HG03025 (cell line): ENCODE results near the gene SLC49A4.

Source experiments
- ATAC-seq: cut with Tn5 transposase; IDR thresholded peaks from one replicate; pipeline ENCODE4 v1.9.1; 2021; ENCODE audit warnings: mild to moderate bottlenecking, moderate library complexity; ENCODE audit not compliant: unreplicated experiment, low FRiP score

Gene SLC49A4

DNA sequence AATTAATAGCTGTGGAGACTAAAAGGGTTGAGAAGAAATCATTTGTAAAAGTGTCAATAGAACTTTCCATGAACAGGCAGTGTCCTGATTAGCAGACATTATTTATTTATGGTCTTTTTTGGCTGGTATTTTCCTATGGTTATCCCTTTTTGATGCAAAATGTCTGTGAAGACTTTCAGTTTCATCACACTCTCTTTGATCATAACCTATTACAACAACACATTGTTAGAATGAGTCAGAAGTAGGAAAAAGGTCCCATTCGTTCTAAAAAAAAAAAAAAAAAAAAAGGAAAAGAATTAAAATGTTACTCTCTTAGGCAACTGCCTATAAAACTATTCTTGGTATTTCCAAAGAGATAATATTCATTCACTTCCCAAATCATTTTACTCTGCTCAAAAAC, 62.1 kb downstream of the SLC49A4 start:
- ATAC-seq = no peak

DNA sequence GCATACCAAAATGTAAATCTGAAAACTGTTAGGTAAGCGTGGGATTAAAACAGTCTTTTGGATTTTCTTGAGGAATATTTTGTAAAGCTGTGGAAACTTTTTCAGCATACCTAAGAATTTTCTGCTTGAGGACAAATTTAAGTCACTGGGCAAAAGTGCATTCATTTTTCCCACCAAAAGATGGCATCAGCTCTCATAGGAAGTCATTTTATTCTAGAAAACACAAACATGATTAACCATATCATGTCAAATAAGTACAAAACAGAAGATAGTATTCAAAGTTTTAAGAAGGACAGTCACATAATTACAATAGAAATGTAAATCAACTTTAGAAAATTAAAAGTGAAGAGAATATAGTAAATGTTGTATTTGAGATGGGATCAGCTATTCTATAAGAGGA, 63.5 kb downstream of the SLC49A4 start:
- ATAC-seq = no peak

DNA sequence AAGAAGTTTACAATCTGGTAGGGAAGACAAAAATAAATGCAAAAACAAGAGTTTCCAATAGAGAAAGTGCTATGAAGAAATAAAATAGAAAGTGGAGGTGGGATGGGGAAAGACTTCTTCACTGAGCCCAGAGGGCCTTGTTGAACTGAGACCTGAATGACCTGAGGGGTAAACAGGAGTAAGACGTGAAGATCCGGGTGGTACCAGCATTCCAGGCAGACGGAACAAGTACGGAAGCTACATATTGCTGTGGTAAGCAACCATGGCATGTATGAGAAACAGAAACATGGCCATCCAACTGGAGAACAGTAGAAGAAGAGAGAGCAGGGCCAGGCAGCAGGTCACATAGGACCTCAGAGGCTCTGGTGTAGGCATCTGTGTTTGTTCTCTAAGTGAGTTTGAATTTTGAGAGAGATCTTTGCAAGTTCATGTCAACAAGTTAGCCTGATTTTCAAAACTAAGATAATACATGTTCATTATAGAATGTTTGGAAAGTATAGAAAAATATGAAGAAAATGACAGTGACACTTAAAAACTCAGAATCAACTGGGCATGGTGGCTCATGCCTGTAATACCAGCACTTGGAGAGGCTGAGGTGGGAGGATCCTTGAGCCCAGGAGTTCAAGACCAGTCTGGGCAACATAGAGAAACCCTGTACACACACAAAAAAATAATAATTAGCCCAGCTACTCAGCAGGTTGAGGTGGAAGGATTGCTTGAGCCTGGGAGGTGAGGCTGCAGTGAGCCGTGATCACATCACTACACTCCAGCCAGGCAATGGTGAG, 64.3 kb downstream of the SLC49A4 start:
- no peak for ATAC-seq

DNA sequence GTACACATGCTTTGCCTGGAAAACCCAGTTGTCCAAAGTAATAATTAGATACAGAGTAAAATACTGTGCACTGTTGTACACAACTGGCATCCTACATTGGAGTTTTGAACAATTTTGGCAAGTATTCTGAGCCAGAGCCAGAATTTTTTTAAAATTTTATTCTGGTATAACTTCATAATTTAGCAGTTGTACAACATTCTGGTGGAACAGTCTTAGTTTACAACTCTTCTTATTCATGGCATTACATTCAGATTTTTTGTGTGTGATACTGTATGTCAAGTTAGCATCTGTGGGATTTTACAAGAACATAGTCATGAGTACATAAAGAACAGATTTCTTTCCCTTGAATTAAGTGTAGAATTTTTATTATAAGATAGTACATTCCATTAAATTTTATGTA, 67.5 kb downstream of the SLC49A4 start:
- ATAC-seq = no peak

DNA sequence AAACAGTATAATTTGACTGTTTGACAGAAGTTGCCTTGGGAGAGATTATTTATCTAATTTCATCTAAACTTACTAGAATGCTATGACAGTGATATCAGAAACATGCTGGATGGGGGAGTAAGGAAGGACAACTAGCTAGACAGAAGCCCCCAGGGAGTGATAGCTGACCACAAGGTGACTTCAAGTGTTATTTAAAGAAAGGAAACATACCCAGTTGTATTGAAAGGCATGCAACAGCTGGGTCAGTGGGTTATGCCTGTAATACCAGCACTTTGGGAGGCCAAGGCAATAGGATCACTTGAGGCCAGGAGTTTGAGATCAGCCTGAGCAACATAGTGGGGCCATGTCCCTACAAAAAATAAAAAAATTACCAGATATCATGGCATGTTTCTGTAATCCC, 69.6 kb downstream of the SLC49A4 start:
- ATAC-seq = no peak

DNA sequence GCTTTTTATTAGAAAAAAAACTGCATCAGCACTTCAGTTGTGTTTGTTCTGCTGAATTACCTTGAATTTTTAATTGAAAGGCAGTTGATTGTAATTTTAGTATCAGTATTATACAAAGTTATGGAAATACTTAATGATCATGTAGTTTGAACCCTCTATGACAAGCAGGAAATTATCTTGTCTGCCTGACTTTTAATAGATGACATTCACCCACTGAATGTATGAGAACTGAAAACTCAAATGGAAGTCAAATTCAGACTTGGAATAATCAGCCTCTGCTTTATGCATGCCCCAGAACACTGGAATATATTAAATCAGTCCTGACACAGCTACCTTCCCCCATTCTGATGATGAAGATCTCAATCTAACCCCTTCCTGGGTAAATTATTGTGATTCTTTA, 73.5 kb downstream of the SLC49A4 start:
- no peak for ATAC-seq

DNA sequence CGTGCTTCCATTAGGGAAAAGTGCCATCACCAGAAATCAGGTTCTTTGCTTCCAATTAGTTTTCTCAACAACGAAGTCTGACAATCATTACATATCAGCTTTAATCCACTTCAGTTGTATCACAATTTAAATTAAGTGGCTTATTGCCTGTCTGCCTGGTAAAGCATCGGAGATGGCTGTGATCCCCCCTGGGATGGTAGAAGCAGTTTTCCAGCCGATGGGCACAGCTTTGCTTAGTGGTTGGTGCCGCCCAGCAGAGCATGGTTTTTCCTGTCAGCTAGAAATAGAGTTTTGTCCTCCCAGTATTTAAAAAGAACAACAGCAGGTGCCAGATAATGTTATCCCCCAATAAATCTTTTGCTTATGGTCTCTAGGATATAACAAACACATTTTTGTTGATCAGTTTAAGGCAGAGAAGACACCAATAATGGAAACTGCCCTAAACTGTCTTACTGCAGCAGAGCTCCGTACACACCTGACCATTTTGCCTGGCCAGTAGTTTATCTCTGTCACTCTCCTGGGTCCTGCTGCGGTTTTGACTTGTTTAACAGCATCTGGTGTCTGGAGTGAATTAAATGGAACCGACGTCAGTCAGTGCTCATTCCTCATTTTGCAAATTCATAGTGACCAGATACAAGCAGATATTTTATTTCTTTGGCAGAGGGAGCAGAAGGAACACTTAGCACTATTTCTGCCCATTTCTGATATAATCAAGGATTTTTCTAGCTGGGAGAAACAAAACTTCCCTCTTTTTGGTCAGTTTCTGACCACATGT, 79.1 kb downstream of the SLC49A4 start:
- no peak for ATAC-seq

DNA sequence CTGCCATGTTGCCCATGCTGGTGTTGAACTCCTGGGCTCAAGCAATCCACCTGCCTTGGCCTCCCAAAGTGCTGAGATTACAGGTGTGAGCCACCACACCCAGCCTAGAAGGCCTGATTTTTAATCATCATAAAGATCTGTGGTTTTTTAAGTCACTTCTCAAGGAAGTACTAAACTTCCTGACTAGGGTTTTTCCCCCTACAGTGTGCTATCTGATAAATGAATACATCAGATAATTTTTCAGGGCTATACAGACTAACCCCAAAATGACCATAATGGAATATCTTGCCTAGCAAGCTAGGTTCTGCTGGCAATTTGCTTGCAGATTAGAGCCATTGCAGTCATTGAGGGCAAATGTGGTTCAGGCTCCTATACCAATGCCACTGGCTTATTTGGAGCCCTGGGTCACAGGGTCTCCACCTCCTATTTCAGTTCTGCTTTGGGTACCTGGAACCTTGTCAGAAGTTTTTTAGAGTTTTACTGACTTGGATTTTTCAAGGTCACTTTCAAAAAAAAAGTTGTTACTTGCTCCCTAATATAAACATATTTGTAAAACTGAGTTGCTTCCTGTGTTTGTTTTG, 80.8 kb downstream of the SLC49A4 start:
- ATAC-seq = no peak

DNA sequence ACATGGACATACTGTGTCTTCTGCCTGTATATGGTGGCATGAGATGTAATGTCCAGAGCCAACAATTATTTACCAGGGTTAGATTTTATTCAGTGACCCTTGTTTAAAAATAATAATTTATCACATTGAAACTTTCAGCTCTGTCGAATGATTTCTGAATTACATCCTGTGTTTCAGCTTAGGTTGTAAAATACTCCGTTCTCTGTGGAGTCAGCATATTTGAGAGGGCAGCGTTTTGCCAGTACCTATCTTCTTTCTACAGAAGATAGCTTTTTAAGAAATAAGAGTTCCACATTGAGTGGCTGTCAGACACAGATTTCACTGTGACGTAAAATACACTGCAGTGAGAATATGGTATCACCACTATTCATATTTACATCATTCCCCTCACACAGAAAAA, 85.3 kb downstream of the SLC49A4 start:
- ATAC-seq = no peak

DNA sequence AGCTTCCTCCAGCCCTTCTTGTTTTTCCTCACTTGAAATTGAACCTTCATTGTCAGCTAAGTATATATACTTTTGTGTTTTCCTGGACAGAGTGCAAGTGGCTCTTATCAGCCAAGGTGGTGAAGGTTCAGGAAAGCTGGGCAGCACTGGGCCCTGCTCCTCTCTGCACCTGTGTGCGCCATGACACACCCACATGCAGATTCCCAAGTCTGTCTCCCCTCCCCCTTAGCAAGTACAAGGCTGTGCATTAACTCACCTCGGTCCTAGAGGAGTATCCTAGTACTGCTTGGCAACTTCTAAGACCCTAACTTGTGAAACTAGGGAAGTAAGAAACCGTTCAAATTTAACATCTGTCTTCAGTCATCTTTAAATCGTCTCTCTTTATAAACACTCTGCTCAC, 85.8 kb downstream of the SLC49A4 start:
- no peak for ATAC-seq

DNA sequence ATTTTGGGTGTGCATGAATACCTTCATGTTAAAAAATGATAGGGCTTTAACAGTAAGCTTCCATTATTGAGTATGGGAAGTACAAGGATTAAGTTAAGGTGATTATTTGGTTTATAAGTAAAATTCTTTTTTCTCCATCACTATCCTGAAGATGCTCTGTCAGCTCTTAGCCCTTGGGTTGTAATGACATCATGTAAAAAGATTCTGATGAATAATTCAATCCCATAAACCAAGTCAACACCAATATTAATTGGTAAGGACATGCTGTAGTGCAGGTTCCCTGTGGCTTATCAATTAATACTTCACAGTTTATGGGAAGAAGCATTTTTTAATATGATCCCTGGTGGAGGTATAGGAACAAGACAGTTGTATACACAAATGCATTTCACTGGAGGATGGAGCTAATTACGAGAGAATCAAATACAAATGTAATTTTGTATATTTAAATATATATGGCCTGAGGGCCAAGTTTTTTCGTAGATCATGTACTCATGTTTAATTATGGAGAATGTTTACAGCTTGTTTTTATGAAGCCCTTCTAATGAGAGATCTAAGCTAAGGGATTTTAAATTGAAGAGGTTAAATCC, 87.6 kb downstream of the SLC49A4 start:
- no peak for ATAC-seq

DNA sequence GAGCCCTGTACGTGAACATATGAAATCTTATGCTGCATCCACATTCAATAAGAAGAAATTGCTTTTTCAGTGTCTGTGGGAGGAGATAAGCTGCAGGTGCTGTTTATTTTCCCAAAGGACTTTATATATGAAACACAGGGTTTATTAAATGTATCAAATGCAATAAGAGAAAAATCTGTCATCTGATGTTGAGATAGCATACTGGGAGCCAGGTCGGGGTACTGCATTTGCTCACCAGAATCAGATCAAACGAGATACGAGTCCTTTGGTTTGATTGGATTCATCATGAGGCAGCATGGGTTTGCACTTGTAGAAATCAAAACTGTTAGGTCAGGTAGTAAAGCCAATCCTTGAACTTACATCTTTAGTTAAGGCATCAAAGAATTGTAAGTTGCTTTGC, 91.4 kb downstream of the SLC49A4 start:
- no peak for ATAC-seq

DNA sequence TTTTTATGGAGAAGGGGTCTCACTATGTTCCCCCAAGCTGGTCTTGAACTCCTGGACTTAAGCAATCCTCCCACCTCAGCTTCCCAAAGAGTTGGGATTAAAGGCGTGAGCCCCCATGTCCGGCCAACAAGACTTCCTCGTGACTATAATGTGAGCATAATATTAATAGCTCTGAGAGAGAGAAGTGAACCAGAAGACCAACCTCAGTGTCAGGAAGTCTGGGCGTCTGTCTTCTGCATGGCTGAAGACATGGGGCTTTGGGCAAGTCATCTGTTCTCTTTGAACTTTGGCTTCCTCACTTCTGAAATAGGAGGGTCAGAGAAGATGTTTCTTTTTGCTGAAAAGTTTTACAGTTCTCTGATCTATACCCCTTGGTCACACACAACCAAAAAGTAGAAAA, 92.1 kb downstream of the SLC49A4 start:
- no peak for ATAC-seq

DNA sequence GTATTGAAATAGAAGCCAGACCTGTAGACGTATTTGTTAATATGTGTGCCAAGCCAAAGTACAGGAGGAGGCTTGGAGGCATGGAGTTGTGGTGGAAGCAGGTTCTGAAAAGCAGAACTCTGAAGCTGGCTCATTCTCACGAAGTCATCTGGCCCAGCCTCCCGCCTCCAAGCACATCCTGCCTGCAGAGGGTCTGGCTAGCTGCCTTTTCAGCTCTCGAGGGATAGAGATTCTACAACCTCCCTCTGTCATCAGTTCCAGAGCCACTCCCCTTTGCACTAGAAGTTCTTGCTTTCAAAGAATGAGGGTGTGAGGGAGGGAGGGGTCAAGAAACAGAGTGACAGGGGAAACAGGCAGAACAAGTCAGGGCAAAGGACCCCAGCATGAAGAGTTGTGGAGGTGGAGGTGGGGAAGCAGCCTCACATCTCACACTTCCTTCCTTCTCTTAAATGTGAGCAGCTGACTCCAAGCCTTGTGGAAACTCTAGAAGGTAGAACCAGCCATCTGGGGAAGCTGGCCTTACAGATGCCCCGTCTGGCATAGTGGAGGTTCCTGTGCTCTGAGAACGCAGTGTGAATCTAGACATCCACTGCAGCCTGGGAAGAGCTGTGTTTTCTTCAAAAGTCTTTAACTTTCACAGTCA, 95.3 kb downstream of the SLC49A4 start:
- ATAC-seq = no peak

DNA sequence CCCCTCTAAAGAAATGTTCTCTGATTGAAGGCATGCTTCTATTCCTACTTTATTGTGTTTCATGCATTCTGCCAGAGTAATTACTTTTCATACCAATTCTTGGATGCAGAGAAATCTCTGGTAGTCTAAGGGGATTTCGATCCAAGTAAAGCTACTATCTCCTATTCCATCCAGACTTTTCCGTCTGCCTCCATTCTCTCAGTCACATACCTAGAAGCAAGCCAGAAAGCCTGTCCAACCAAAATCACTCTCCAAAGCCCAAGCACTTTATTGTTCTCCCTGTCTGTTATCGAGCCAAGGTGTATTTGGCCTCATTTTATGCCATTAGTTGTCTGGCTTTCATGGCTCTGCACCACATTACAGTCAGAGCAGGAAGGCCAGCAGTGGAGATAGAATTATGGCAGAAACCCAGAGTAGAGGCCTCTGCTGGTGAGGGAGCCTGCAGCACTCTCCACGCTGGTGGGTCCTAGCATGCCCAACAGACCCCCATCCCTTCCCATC, 95.9 kb downstream of the SLC49A4 start:
- ATAC-seq = no peak

DNA sequence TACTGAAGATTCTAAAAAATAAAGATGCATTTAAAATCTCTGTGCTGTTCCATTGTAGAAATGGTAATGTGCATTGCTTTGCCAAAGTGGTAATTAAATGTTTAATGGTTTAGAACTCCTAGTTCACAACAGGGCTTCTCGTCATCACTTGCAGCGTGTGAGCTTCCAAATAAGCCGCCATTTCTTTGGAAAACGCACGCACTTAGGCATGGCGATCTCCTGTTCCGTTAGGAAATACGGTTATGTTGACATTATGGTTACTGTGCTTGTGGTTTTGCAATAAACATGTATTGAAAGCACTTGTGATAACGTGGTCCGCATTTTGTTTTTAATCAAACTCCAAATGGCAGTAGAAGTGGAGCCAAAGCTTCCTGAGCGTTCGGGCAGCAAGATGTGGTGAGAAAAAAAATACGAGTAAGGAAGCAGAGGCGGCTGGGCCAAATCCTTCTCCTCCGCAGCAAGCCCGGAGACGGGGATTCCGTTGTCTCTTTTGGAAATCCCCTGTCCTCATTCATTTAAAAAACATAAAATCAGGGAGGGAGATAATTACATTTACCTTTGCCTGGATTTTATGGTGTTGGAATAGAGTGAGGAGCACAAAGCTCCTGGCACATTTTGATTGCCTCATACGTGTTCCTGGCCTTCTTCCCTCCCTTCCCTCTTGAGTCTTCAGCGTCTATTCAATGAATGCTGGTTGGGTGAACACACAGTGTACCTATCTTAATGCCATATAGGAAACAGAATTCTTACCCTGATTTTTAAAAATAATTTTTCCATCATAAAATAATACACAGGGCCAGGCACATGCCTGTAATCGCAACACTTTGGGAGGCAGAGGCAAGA, 97.5 kb downstream of the SLC49A4 start:
- ATAC-seq = no peak

DNA sequence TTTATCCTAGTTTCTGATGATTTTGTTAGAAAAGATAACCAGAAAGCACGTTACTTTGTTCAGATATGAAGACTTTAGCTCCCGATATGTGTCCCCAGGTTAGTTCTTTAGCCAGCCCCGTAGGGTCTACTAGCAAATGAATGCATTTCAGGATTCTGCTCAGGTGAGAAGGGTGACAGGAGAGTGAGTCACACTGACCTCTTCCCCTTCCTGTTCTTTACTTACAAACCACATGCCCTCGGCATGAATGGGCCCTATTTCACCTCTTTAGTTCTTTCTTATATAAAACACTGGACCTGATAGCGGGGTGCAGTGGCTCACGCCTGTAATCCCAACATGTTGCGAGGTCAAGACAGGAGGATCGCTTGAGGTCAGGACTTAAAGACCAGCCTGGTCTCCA, 98.4 kb downstream of the SLC49A4 start:
- no peak for ATAC-seq

DNA sequence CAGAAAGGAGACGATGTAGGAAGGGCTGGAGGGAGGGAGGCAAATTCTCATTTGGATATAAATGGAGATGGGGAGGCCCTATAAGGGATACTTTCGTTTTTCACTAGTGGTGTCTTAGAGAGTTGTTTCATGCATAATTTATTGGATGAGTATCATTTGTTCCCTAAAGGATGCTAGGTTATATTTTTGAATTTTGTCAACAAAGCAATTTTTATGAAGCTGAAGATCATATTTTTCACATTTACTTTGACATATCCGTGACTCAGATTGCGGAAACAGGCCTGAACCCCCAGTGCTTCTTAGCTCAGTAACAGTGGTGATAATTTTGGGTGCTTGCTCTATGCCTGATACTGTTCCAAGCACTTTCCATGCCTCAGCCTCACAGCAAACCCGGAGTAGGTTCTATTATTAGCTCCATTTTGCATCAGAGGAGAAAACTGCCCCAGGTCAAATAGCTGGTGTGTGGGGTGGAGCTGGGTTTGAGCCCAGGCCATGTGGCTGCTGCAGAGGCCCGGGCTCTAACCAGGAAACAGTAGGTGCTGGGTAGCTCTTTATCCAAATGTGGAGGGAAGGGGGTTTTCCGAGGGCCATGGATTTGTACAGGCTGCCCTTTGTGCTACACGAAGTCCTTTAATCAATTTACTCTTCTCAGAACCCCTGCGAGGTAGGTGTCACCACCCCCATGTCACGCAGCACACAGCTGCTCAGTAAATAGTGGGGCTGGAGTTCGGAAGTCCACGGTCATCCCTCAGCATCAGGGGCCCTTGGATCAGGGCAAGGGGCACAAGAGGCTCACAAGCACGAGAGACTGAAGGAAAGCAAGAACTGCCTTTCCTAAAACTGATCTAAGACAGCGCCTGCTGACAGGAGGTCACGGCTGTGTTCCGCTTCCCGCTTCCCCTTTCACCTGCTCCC, 99.1 kb downstream of the SLC49A4 start:
- ATAC-seq = no peak

DNA sequence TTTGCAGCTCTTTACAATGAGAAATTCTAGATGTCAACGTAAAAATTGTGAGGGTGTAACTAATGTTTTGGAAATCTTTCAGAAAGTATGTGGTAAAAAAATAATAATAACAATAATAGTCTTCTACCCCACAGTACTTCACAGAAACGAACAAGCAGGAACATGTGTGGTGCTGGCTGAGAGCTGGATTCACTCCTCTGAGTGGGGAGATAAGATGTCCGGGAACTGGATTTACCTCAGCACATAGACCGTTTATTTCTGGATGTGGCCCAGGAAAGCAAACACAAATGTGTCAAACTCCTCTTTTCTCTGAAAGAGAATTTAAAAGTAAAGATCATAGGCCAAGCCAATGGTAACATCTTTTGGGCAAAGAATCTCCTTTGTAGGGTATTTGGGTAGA, 103.4 kb downstream of the SLC49A4 start:
- no peak for ATAC-seq
